Ovary (tissue), 9 donors: Measurements from ENCODE around the gene KHDC4. TPM values are rescaled to one million over a fixed set of nuclear protein-coding genes. Genes with fewer than 3 reads are reported as not detected.

Source experiments
- DNase-seq, 5 donors: peaks; one replicate each; pipeline ENCODE4 v3.0.0-alpha.2; 2019 to 2020
- H3K27ac ChIP-seq, 2 donors: fragments of 200-600 bp; one replicate each; pipeline versions ENCODE4 v1.5.1 to v1.8.0; 2019 to 2022
- H3K27me3 ChIP-seq: fragments of 200-600 bp; one replicate; pipeline ENCODE4 v1.8.0; 2022
- H3K36me3 ChIP-seq: fragments of 200-600 bp; sonication (generic); one replicate; pipeline ENCODE4 v1.5.1; 2019
- H3K4me1 ChIP-seq: one replicate; pipeline ENCODE4 v1.8.1; 2013; ENCODE audit warnings: mild to moderate bottlenecking, moderate library complexity; ENCODE audit not compliant: insufficient read depth
- H3K4me3 ChIP-seq: fragments of 200-600 bp; sonication (generic); one replicate; pipeline ENCODE4 v1.5.1; 2017
- H3K9me3 ChIP-seq, 2 donors: fragments of 200-600 bp in 1 of 2; sonication (generic) in 1 of 2; one replicate each; pipeline versions ENCODE4 v1.5.1 to v1.8.1; 2013 to 2019; ENCODE audit warnings: mild to moderate bottlenecking in 1 of 2, moderate library complexity in 1 of 2
- CTCF ChIP-seq, 3 donors: fragments of 450-650 bp in 2 of 3; fragments of 200-600 bp in 1 of 3; IDR thresholded peaks; one replicate each; pipeline versions ENCODE4 v1.5.1 to v1.8.0; 2016 to 2022; ENCODE audit warnings: antibody characterized with exemption in 3 of 3, mild to moderate bottlenecking in 1 of 3
- EP300 ChIP-seq: sonication (generic); formaldehyde crosslinking; IDR thresholded peaks from one replicate; pipeline ENCODE4 v1.6.1; 2017; ENCODE audit warnings: antibody characterized with exemption
- POLR2A ChIP-seq: fragments of 450-650 bp; IDR thresholded peaks from one replicate; pipeline ENCODE4 v1.6.1; 2017; ENCODE audit warnings: antibody characterized with exemption, mild to moderate bottlenecking, moderate library complexity
- WGBS, 3 donors: extraction: QIAGEN DNeasy Blood & Tissue Kit in 1 of 3; methylation state at CpG; one replicate each; pipeline versions ENCODE4 v1.1.5 to v1.1.7; 2013 to 2017; 5-methylcytosine and 5-hydroxymethylcytosine counted together
- intact Hi-C, 4 donors: fragments of 100-400 bp; cut with DNase I; formaldehyde crosslinking; loops; one replicate each; pipeline versions ENCODE4 v1.11.0 to v1.15.1; 2022 to 2023
- polyA plus RNA-seq, 2 donors: library from polyadenylated mRNA; stranded (reverse); fragments of 200-250 nt in 1 of 2; fragments of 350-450 nt in 1 of 2; fragmentation: Illumina TruSeq in 1 of 2; extraction: RNeasy Lipid Tissue Mini Kit (QIAGEN cat#74804) in 1 of 2; gene quantifications; one replicate each; pipeline ENCODE4 v1.2.3, GENCODE V29; 2013 to 2014
- total RNA-seq, 7 donors: library from RNA; depleted of rRNA in 2 of 7; stranded (reverse); fragments of >200 nt in 2 of 7; fragmentation: NEBNext Ultra II Directional in 3 of 7; extraction: Animal tissue kit (Norgen Biotek cat#: 25700) in 3 of 7; gene quantifications; one replicate each; pipeline versions ENCODE4 v1.1.0 to v1.2.4, GENCODE V29; 2016 to 2023
- donor health status: DM: no; HTN: no; CAD: no; lungs with moderate emphysema.
- donor health status: DM: no; HTN: no; CAD: no.
- donor health status: Bipolar disorder and iron deficiency.
- donor health status: DM: yes; HTN: yes; CAD: no.
- donor health status: DM: no; HTN: no; CAD: no.
- donor health status: DM: yes; HTN: yes; CAD: no.

Gene KHDC4
- total and polyA plus RNA-seq, 9 donors, result 35.4 to 61.1 (median 46.4) TPM

- no peak overlapping the region for H3K4me3 ChIP-seq
- no peaks in the 10 kb centered on the region for H3K9me3 ChIP-seq
- 66 to 69% (median 67%) methylated on average over 8 of the region's 8 CpGs for WGBS, 3 donors
- H3K27me3 ChIP-seq, result no peaks in the 10 kb centered on the region
- DNase-seq, result no peak
- no peaks in the 10 kb centered on the region for H3K4me1 ChIP-seq
- intact Hi-C loops, result no loop called here
- TF ChIP-seq POLR2A (no peak), CTCF (IDR thresholded peaks at IDR 0.05) (no peak), EP300 (no peak)
- no peaks in the 10 kb centered on the region for H3K36me3 ChIP-seq
- no peak overlapping the region for H3K27ac ChIP-seq
These were observed 12.5 kb upstream of the KHDC4 start for GRCh38 chr1:155946633-155947219.

- DNase-seq, result no peak
- TF ChIP-seq EP300 (no peak), POLR2A (no peak), CTCF (IDR thresholded peaks at IDR 0.05) (no peak)
- intact Hi-C loops, result loop anchor here (5.0 kb wide), 2 partner anchors 33 to 48 kb away; partner anchors contain the start of gene ARHGEF2 (in 4 of the 4)
- Histone ChIP-seq H3K27ac (no peak overlapping the region), H3K9me3 (no peaks in the 10 kb centered on the region), H3K4me1 (peaks cover 6% of the 10 kb centered on the region), H3K27me3 (no peaks in the 10 kb centered on the region), H3K4me3 (no peak overlapping the region), H3K36me3 (no peaks in the 10 kb centered on the region)
- 34 to 51% (median 41%) methylated on average over 6 of the region's 6 CpGs for WGBS, 3 donors
These were observed 10.2 kb upstream of the KHDC4 start for GRCh38 chr1:155944444-155944799.

- WGBS, 3 donors, result 82 to 86% (median 84%) methylated on average over 11 of the region's 11 CpGs
- DNase-seq, result no peak
These were observed 8.4 kb upstream of the KHDC4 start for GRCh38 chr1:155942578-155943141.

GRCh38 chr1:155941845-155942531 lies 7.8 kb upstream of the KHDC4 start:
- H3K27me3 ChIP-seq, result no peaks in the 10 kb centered on the region
- intact Hi-C loops, result loop anchor here (5.0 kb wide), 2 partner anchors 35 to 50 kb away; partner anchors contain the start of gene ARHGEF2 (in 4 of the 4)
- no peaks in the 10 kb centered on the region for H3K9me3 ChIP-seq
- H3K4me3 ChIP-seq, result no peak overlapping the region
- H3K27ac ChIP-seq, result no peak overlapping the region
- no peaks in the 10 kb centered on the region for H3K36me3 ChIP-seq
- TF ChIP-seq EP300 (no peak), CTCF (IDR thresholded peaks at IDR 0.05) (no peak), POLR2A (no peak)
- WGBS, 3 donors, result 86 to 88% (median 87%) methylated on average over 26 to 29 of the region's 29 CpGs
- DNase-seq, result no peak
- H3K4me1 ChIP-seq, result peaks cover 6% of the 10 kb centered on the region

More at GRCh38 chr1:155942578-155943141, 8.4 kb upstream of the KHDC4 start:
- Histone ChIP-seq H3K9me3 (no peaks in the 10 kb centered on the region), H3K36me3 (no peaks in the 10 kb centered on the region), H3K27ac (no peak overlapping the region), H3K27me3 (no peaks in the 10 kb centered on the region), H3K4me3 (no peak overlapping the region), H3K4me1 (peaks cover 6% of the 10 kb centered on the region)
- TF ChIP-seq POLR2A (no peak), CTCF (IDR thresholded peaks at IDR 0.05) (no peak), EP300 (no peak)
- intact Hi-C loops, result loop anchor here (5.0 kb wide), 2 partner anchors 35 to 50 kb away; partner anchors contain the start of gene ARHGEF2 (in 4 of the 4)
